GM19372 (cell line): ENCODE data around the gene MLEC.
"Not testable (repeated sequence)": the region's sequence is repeated elsewhere in the genome, so short reads cannot be mapped to it uniquely, and the experiment has no call there.

Source experiments
- ATAC-seq: cut with Tn5 transposase; IDR thresholded peaks from one replicate; pipeline ENCODE4 v1.9.1; 2021; ENCODE audit warnings: mild to moderate bottlenecking, low read depth, moderate library complexity; ENCODE audit not compliant: unreplicated experiment

Gene MLEC

DNA sequence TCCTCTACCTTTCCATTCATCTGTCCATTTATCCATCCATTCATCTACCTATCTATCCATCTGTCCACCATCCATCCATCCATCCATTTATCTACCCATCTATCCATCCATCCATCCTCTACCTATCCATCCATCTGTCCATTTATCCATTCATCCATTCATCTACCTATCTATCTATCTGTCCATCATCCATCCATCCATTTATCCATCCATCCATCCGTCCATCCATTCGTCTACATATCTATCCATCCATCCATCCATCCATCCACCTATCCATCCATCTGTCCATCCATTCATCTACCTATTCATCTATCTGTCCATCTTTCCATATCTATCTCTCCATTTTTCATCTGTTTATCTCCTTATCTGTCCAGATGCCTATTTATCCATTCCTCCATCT lies 25.5 kb upstream of the MLEC start:
- ATAC-seq: no peak

DNA sequence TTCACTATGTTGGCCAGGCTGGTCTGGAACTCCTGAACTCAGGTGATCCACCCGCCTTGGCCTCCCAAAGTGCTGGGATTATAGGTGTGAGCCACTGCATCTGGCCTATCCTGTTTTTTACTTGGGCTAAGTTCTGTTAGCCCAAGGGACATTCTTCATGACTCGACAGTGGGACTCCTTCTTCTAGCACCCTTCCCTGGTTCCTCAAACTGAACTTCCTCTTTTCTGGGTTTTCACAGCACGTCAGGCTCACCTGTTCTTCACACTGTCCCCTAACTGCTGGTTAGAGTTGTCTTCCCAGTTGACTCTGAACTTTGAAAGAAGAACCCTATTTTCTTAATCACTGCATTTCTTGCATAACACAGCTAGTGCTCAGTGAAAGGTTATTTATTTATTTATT lies 24.1 kb upstream of the MLEC start:
- ATAC-seq: no peak

GRCh38 chr12:120663741-120664140 lies 23.2 kb upstream of the MLEC start:
- no peak for ATAC-seq

DNA sequence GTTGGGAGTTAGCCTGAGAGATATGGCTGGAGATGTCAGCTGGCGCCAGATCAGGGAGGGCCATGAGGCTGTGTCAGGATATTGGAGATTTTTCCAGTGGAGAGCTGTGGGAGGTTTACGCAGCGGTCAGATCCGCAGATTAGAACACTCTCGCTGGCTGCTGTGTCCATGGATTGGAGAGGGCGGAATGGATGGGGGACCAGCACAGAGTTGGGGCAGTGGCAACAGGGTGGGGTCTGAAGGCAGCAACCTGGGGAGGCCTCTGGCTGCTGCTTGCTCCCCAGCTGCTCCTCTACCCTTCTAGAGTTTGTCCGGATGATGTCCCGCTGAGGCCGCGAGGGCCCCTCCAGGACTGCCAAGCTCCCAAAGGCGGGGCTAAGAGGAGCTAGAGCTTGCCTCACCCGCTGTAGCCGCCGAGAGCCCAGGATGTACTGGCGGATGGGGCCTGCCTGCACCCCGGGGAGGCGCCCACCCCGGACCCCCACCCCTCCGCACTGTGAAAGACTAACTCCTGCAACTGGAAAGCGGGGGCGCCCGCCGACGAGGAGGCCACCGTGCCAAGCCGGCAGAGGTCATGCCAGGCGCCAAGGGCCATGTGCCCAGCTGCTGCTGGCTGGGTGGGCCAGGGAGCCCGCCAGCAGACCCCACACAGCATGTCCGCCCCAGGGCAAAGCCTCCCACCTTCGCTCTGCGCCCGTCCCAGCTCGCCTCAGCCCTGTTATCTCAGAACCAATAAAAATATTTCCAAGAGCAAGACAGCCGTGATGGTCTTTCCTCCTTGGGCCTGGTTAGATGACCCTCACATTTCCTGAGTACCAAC lies 20.2 kb upstream of the MLEC start:
- ATAC-seq: no peak

DNA sequence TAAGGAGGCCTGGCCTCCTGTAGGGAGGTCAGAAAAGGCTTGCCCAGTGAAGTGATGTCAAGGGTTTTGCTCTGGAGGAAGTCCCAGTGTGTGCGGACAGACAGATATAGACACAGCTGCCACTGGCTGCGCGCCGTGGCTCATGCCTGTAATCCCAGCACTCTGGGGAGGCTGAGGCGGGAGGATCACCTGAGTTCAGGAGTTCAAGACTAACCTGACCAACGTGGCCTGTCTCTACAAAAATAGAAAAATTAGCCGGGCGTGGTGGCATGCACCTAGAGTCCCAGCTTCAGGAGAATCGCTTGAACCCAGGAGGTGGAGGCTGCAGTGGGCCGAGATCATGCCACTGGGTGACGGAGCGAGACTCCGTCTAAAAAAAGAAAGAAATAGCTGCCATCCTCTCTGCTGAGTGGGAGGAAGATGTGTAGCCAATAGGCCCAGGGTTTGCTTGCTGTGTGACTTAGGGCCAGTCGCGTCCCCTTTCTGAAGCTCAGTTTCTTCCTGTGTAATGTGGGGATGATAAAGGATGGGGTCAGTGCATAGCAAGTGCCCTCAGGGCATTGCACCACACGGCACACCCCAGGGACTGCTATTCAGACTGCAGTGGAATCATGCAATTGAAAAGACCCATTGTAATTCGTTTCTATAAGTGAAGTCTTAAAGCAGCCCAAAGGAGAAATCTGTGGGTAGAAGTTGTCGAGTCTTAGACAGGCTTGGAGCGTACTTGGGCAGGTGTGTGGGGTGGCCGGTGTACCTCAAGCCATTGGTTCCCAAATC lies 18.7 kb upstream of the MLEC start:
- no peak for ATAC-seq

DNA sequence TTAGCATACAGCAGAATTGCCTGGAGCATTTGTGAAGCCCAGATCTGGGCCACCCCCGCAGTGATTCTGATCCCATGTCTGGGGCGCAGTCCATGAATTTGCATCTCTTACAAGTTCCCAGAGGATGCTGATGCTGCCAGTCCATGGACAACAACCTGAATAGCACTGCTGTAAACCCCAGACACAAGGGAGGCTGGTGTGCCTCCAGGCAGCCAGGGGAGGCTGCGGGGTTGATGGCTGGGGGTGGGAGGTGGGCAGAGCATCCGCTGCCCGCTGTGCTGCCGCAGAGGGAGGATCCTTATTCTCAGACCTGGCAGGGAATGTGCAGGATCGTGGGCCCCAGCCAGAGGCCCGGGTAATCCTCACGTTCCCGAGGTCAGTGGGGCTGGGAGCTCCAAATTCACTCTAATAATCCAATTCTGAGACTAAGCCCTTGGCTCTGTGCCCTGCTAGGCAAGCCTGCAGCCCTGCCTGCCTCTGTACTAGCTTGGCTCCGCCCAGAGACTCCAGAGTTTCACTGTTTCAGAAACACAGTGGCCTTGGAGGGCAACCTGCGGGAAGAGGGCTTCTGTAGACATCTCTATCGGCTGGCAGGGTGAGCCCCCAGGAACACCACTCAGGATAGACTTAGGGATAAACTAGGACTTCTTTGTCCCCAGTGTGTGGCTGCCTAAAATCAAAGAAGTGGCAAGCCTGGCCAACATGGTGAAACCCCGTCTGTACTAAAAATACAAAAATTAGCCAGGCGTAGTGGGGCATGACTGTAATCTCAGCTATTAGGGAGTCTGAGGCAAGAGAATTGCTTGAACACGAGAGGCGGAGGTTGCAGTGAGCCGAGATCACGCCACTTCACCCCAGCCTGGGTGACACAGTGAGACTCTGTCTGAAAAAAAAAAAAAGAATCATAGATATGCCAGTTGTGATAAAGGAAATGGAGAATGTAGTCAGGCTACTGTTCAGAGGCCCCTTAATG lies 17.8 kb upstream of the MLEC start:
- ATAC-seq: no peak

GRCh38 chr12:120670237-120670636 lies 16.7 kb upstream of the MLEC start:
- ATAC-seq: not testable (repeated sequence)

GRCh38 chr12:120670667-120671066 lies 16.3 kb upstream of the MLEC start:
- no peak for ATAC-seq

DNA sequence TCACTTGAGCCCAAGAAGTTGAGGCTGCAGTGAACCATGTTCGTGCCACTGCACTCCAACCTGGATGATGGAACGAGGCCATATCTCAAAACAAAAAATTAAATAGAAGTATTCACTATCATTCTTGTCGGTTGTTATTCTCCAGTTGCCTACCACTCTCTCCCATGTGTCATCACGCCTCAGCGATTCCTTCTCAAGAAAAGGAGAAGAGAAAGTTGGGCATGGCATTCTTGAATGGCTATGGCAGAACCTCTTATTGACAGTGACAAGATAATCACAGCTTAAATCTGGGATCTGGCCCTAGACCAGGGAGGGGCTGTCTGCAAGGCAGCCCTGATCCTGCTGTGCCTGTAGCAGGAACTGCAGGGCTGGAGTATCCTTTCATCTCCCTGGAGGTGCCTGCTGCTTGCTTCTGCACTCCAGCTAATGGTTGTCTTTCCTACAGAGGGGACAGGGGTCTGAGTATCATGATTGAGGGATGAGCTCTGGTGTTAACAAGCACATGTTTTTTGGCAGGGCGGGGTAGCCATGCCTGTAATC lies 12.8 kb upstream of the MLEC start:
- no peak for ATAC-seq

DNA sequence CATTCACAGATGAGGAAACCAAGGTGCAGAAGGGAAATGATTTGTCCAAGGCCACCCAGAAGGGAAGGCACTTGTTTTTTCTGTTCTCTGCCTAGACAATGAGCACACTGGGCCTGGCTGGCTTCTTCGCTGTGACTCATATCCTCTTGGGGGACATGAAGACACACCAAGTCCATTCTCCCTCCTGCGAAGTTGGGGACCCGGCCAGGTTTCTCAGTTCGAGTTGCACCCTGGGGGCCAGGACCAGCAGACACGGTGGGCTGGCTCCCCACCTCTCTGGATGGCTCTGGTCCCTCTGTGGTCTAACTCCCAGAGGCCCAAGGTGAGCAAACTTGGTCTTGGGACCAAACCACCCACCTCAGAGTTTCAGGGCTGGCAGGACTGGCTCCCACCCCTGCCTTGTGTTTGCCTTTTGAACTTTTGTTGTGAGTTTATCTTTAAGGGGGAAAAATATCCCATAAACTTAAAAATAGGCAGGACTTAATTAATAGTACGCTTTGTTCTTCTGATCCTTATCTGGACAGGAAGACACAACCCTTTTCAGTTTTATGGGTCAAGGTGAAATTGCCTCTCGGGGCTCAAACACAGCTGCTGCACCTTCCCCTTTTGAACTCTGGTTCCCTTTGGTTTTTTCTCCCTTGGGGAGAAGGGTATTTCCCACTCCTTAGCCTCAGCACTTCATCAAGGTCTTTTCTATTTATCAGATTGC lies 9.0 kb upstream of the MLEC start:
- no peak for ATAC-seq

GRCh38 chr12:120678572-120678971 lies 8.4 kb upstream of the MLEC start:
- ATAC-seq: no peak

GRCh38 chr12:120680165-120680738 lies 6.7 kb upstream of the MLEC start:
- ATAC-seq: no peak

- no peak for ATAC-seq
Observed at GRCh38 chr12:120684523-120684932, 2.4 kb upstream of the MLEC start.

DNA sequence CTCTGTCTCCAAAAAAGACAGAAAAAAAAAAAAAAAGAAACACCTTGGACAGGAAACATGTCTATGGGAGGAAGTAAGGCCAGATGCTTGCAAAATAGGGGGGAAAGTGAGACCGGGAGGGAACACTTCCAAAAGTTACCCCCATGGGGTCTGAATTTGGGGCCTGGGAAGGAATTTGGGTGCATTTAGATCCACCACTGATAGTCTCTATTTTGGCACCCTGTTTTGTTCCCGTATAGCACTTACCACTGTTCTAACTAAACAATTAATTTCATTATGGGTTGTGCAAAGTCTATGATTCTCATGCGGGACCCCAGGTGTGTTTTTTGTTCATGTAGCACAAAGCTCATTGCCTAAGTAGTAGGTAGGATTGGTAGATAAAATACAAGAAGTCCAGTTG lies 1.4 kb upstream of the MLEC start:
- ATAC-seq: no peak

DNA sequence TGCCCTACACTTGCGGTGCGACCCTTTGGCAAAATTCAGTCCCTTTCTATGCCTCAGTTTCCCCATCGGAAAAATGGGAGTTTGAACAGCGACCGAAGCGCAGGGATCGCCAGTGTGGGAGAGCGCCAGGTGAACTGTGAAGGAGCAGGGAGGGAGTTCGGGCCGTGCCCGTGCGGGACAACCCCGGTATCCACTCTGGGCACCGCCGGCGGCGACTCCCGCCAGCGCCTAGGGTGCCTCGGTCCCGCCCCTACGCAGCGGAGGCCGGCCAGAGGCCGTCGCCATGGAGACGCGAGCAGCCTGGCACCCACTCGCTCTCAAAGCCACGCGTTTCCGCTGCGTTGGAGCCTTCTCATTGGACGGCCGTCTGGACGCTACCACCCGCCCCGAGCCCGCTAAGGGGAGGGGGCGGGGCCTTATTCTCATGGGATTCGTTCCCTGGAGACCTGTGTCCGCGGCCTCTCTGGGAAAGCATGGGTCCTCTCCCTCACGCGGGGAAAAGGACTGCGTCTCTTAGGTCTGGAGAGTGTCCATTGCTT lies 729 bp upstream of the MLEC start:
- ATAC-seq: peak; percentile 69

- no peak for ATAC-seq
Observed at GRCh38 chr12:120687578-120688289, 785 bp downstream of the MLEC start.

DNA sequence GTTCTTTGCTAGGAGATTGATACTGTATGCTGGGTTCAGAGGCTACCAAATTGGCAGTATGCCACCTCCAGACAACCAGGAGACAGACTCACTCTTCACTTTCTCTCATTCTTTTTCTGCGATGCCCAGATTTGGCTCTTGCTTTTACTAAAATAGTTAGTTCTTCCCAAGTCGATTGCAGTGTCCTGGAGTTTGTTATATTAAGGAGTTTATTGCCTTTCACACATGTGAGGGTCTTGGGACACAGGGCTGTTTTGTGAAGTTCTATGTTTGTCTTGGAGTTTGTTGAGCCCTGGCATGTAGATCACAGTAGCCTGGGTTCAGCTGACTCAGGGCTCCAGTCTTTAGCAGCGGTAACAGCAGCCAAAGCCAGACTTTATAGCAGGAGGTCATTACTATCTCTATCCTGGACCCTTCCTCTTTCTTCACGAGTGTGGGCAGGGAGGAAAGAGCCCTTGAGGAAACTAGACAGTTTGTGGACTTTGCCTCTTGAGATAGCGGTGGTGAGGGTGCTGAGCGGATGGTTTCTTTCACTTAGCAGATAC lies 1.6 kb downstream of the MLEC start:
- no peak for ATAC-seq

GRCh38 chr12:120689397-120690082 lies 2.6 kb downstream of the MLEC start:
- ATAC-seq: no peak
